Astrocyte (in vitro differentiated cells and primary cell): ENCODE measurements around the gene C5orf24. TPM values are rescaled to one million over a fixed set of nuclear protein-coding genes. Genes with fewer than 3 reads are reported as not detected.

ENCODE experiments used
- DNase-seq: peaks from one replicate; pipeline ENCODE4 v3.0.0-alpha.2; 2010; ENCODE audit warnings: low read depth
- FAIRE-seq: peaks from 2 replicates; lab custom pipeline; 2011; peaks lifted over from hg19 to GRCh38; lab: Jason Lieb, UNC
- H2AFZ ChIP-seq: 2 replicates; pipeline ENCODE4 v1.6.0; 2012; ENCODE audit warnings: low read depth, low read length, inconsistent platforms
- H3K27ac ChIP-seq: 2 replicates; pipeline ENCODE4 v1.5.1; 2011; ENCODE audit warnings: low read depth, low read length, inconsistent platforms
- H3K27me3 ChIP-seq: 2 replicates; pipeline ENCODE4 v1.6.0; 2011; ENCODE audit warnings: low read length, inconsistent platforms; ENCODE audit not compliant: insufficient read depth
- H3K36me3 ChIP-seq: 2 replicates; pipeline ENCODE4 v1.5.1; 2011; ENCODE audit warnings: low read length, inconsistent platforms; ENCODE audit not compliant: insufficient read depth
- H3K4me1 ChIP-seq: 2 replicates; pipeline ENCODE4 v1.5.1; 2011; ENCODE audit warnings: low read length, inconsistent platforms; ENCODE audit not compliant: insufficient read depth
- H3K4me2 ChIP-seq: 2 replicates; pipeline ENCODE4 v1.6.0; 2012; ENCODE audit warnings: low read length, inconsistent platforms
- H3K4me3 ChIP-seq: 2 replicates; pipeline ENCODE4 v1.5.1; 2011; ENCODE audit warnings: low read depth, mild to moderate bottlenecking, low read length, inconsistent platforms; ENCODE audit not compliant: insufficient read depth
- H3K79me2 ChIP-seq: 2 replicates; pipeline ENCODE4 v1.6.0; 2012; ENCODE audit warnings: mild to moderate bottlenecking, low read length, inconsistent platforms; ENCODE audit not compliant: insufficient read depth
- H3K9ac ChIP-seq: 2 replicates; pipeline ENCODE4 v1.6.0; 2012; ENCODE audit warnings: mild to moderate bottlenecking, low read length, inconsistent platforms
- H3K9me3 ChIP-seq: 2 replicates; pipeline ENCODE4 v1.5.1; 2012; ENCODE audit warnings: low read depth, mild to moderate bottlenecking, low read length, inconsistent platforms; ENCODE audit not compliant: insufficient read depth
- H4K20me1 ChIP-seq: 2 replicates; pipeline ENCODE4 v1.6.0; 2012; ENCODE audit warnings: low read length, inconsistent platforms; ENCODE audit not compliant: insufficient read depth
- H3K27ac Mint-ChIP-seq: one replicate; pipeline ENCODE4 v1.8.0; 2021; ENCODE audit warnings: mild to moderate bottlenecking, mixed read lengths; ENCODE audit not compliant: unreplicated experiment
- H3K27me3 Mint-ChIP-seq: one replicate; pipeline ENCODE4 v1.8.0; 2021; ENCODE audit warnings: low read depth, mixed read lengths; ENCODE audit not compliant: unreplicated experiment
- H3K36me3 Mint-ChIP-seq: one replicate; pipeline ENCODE4 v1.8.0; 2021; ENCODE audit warnings: low read depth, mixed read lengths; ENCODE audit not compliant: unreplicated experiment
- H3K4me1 Mint-ChIP-seq: one replicate; pipeline ENCODE4 v1.8.0; 2021; ENCODE audit warnings: low read depth, mixed read lengths; ENCODE audit not compliant: unreplicated experiment
- H3K4me3 Mint-ChIP-seq: one replicate; pipeline ENCODE4 v1.8.0; 2021; ENCODE audit warnings: mild to moderate bottlenecking, moderate library complexity, mixed read lengths; ENCODE audit not compliant: unreplicated experiment
- H3K9me3 Mint-ChIP-seq: one replicate; pipeline ENCODE4 v1.8.0; 2021; ENCODE audit warnings: mild to moderate bottlenecking, mixed read lengths; ENCODE audit not compliant: unreplicated experiment
- CTCF ChIP-seq: IDR thresholded peaks from 2 replicates; pipeline ENCODE4 v1.5.1; 2011; ENCODE audit warnings: low read depth, mild to moderate bottlenecking, inconsistent platforms, low read length, moderate library complexity; ENCODE audit not compliant: insufficient read depth
- EZH2 ChIP-seq: IDR thresholded peaks from 2 replicates; pipeline ENCODE4 v1.6.1; 2012; ENCODE audit warnings: mild to moderate bottlenecking, low read length, inconsistent platforms; ENCODE audit not compliant: insufficient read depth
- total RNA-seq: library from RNA; stranded (reverse); gene quantifications from 2 replicates; pipeline ENCODE4 v1.2.1, GENCODE V29; 2021

Gene C5orf24
- total RNA-seq, 1 donor from 2014 or later: 88.4 TPM

GRCh38 chr5:134893748-134894505 lies 48.2 kb downstream of the C5orf24 start:
- Histone ChIP-seq H3K27me3 (no peaks in the 10 kb centered on the region), H3K4me3 (no peak overlapping the region), H4K20me1 (peaks cover 24% of the 10 kb centered on the region), H3K79me2 (peaks cover 2% of the 10 kb centered on the region), H3K4me2 (no peak overlapping the region), H3K4me1 (no peaks in the 10 kb centered on the region), H3K27ac (no peak overlapping the region), H3K9ac (no peak overlapping the region), H2AFZ (no peak overlapping the region), H3K9me3 (no peaks in the 10 kb centered on the region), H3K36me3 (no peaks in the 10 kb centered on the region)
- Mint-ChIP-seq H3K9me3 (peaks cover 2% of the 10 kb centered on the region), H3K4me1 (no peaks in the 10 kb centered on the region), H3K27ac (no peak overlapping the region), H3K36me3 (peaks cover 16% of the 10 kb centered on the region), H3K27me3 (no peaks in the 10 kb centered on the region), H3K4me3 (no peak overlapping the region)
- no peak for DNase-seq
- FAIRE-seq: no peak
- no peak for TF ChIP-seq EZH2
- TF ChIP-seq CTCF: no peak

- H3K4me3 Mint-ChIP-seq: peak overlapping the region; percentile 50
- DNase-seq (no peak), FAIRE-seq (no peak)
- peaks cover 3% of the 10 kb centered on the region for H3K36me3 Mint-ChIP-seq
- no peaks in the 10 kb centered on the region for H3K27me3 Mint-ChIP-seq
- no peaks in the 10 kb centered on the region for H4K20me1 ChIP-seq
- no peak overlapping the region for H2AFZ ChIP-seq
- no peak overlapping the region for H3K27ac ChIP-seq
- no peaks in the 10 kb centered on the region for H3K36me3 ChIP-seq
- H3K9me3 Mint-ChIP-seq: no peaks in the 10 kb centered on the region
- H3K79me2 ChIP-seq: peaks cover 8% of the 10 kb centered on the region
- no peaks in the 10 kb centered on the region for H3K27me3 ChIP-seq
- H3K4me1 Mint-ChIP-seq: peaks cover 9% of the 10 kb centered on the region
- no peaks in the 10 kb centered on the region for H3K9me3 ChIP-seq
- no peak overlapping the region for H3K4me3 ChIP-seq
- H3K9ac ChIP-seq: no peak overlapping the region
- no peak for TF ChIP-seq CTCF
- TF ChIP-seq EZH2: no peak
- no peak overlapping the region for H3K4me2 ChIP-seq
- H3K4me1 ChIP-seq: no peaks in the 10 kb centered on the region
- H3K27ac Mint-ChIP-seq: no peak overlapping the region
These were observed 56.5 kb downstream of the C5orf24 start for GRCh38 chr5:134902071-134902801.
